HG03039 (cell line): ENCODE data around the gene EYA2.
A peak's percentile ranks its signal among the peaks of the same experiment; 100 is the strongest.

Experiments
- ATAC-seq: cut with Tn5 transposase; IDR thresholded peaks from one replicate; pipeline ENCODE4 v1.9.1; 2021; ENCODE audit warnings: mild to moderate bottlenecking, moderate library complexity; ENCODE audit not compliant: unreplicated experiment

Gene EYA2

DNA sequence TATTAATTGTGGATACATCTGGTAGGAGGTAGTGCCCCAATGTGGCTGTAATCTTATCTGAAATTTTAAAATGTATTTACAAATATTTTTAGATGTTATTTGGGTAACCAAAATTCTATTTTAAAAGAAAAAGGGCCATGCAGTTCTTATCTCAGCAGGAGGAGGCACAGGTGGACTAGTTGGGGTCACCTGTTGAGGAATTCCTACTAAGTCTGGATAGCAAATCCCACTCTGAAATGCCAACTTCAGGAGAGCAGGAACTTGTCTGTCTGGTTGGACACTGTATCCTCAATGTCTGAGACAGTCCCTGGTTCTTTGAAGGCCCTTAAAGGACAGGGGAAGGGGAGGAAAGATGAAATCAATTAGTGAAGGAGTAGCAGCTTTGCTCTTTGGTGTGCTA is 82.6 kb downstream of the EYA2 start:
- no peak for ATAC-seq

GRCh38 chr20:46977909-46978588 is 83.4 kb downstream of the EYA2 start:
- ATAC-seq = no peak

DNA sequence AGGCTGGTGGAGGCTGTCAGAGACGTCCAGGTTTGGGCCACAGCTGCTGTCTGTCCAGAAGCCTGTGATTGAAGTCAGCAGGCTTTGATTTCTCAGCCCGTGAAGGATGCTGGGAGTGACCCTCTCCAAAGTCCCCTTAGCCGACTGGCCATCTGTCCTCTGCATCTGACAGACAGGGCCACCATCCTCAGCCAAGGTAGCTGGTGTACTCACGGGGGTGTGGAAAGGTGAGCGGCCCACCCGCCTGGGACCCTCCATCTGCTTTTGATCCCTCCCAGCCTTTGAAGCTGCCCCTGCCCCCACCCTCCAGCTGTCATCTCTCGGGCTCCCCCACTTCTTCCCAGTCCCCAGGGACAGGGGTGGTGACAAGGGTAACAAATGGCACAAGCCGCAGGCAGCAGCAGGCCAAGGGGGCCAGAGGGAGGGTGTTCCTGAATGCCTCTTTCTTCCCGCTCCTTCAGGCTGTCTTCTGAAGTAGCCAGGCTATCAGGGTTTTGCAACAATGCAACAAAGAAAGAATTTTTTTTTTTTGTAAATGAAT is 84.4 kb downstream of the EYA2 start:
- no peak for ATAC-seq

GRCh38 chr20:46979603-46980241 is 85.1 kb downstream of the EYA2 start:
- no peak for ATAC-seq

DNA sequence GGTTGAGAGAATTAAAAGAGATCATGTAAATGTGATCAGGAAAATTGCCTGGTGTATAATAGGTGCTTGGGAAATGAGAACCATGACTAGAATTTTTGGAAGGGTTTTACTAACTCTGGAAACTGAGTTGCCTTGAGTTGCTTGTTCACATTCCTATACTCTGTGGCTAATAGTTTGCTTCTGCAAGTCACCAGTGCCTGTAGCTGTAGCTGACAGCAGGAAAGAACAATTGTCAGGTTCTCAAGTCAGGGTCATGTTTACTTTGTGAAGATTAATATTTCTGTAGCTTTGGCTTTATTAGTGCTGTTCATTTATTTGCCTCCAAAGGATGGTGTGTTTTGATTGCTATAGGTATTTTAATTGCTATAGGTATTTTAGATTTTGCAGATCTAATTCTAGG is 86.5 kb downstream of the EYA2 start:
- no peak for ATAC-seq

DNA sequence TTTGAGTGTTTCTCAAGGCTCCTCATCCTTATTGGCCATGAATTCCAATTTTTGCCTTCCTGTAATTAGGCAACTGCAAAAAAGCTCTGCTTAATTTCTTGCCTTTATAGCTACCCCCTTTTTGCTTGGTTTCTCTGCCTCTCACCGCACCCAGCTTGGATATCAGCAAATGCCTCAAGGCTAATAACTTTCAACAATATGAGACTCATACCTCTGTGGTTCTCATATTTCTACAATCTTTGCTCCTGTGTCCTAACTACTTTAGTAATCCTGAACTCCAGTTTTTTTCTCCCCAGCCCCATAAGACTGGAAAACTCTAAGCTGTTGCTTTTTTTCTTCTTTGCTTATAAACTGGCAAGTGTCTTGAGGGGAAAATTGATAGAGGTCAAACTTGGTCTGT is 88.8 kb downstream of the EYA2 start:
- ATAC-seq = no peak

- ATAC-seq = no peak
Observed at GRCh38 chr20:46984405-46984804, 89.8 kb downstream of the EYA2 start.

DNA sequence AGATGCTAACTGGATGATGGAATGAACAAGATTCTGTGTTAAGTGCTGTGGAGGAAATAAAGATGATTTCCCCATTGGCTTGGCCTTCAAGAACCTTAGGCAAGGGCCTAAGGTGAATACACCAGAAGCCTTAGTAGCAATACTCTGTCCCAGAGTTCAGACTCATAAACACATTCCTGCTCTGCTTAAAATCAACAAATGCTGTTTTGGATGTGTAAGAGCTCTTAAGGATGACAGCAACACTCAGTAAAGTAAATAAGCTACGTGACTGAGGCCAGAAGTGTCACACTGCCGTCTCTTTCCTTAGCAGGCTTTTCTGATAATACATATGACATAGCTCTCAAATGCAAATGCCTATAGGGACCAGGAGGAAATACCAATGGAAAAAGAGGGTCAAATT is 90.6 kb downstream of the EYA2 start:
- no peak for ATAC-seq

DNA sequence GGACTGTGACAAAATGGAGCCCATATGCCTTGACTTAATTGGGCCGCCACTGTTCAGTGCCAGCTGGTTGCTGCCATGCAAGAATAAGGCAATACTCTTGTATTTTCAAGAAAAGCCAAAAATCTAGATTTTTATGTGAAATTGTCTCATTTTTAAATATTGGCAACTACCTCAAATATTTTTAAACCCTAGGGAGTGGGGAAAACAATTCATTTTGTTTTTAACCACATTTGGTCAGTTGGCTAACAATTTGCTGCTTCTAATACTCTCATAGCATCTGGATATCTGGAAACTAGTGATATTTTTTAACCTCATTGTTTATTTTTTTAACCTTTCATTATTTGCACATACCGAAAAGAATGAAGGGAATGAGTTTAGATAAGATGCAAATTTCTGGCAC is 91.0 kb downstream of the EYA2 start:
- no peak for ATAC-seq

- no peak for ATAC-seq
Observed at GRCh38 chr20:46987001-46987400, 92.4 kb downstream of the EYA2 start.

DNA sequence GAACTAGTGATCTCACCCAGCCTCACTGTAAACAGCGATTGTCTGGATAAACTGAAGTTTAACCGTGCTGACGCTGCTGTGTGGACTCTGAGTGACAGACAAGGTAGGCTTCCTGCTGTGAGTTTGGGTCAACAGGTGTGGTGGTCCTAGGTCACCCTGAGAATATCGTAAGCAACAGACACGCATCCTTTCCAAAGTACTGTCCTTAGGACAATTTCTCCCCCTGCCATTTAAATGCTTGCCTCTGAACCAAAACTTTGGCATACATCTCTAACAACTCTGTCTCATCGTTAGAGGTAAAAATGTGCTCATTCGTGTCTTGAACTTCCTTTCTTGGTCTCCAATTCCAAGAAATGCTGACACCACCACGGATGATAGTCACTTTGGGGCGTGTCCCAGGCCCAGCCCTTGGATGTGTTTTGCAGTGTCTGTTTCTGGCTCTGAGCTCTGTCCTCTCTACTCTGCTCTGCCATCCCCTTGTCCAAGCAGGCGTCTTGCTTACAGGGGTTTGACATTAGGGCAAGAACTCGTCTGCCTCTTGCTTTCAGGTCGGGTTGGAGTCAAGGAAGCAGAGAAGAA is 95.5 kb downstream of the EYA2 start:
- ATAC-seq = no peak

GRCh38 chr20:46990596-46991104 is 96.0 kb downstream of the EYA2 start:
- ATAC-seq = no peak

- ATAC-seq = no peak
Observed at GRCh38 chr20:46991168-46991567, 96.5 kb downstream of the EYA2 start.

GRCh38 chr20:46991880-46992639 is 97.4 kb downstream of the EYA2 start:
- ATAC-seq = no peak

DNA sequence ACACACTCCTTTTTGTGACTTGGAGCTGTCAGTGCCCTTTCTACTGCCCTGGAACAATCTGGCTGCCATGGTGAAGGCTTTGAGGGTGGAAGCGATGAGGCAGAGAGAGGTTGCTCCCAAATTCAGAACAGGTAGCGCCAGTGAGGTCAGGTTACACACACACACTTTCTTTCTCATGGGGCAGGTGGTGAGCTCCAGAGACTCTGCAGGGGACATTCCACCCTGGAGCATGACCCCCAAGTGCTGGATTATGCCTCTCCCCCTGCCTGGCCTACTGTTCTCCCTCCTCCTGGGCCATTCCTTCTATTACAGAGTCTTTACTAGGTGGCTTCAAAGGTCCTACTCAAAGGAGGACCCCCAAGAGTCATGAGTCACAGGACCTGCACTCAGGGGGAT is 98.0 kb downstream of the EYA2 start:
- ATAC-seq = no peak

DNA sequence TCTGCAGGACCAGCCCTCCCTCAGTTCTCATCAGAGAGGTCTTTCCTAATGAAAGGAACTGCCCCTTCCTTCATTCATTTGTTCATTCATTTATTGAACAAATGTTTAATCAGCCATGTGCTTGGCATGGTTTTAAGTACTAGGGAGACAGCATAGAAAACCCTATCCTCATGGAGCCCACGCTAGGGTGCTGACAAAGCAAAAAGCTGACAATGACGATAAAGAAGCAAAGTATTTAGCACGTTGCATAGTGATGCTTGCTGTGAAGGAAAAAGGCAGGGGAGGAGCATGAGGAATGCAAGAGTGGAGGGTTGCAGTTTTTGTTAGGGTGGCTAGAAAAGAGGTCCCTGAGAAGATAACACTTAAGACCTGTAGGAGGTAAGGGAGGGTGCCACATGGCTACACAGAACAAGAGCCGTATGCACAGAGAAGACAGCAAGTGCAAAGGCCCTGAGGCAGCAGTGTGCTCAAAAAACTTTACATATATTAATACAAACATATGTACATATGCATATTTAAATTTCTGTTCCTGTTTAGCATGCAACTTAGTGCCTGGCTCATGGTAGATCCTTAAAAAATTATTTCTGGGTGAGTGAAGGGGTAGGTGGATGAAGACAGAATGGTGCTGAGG is 98.9 kb downstream of the EYA2 start:
- no peak for ATAC-seq

GRCh38 chr20:46994341-46994740 is 99.7 kb downstream of the EYA2 start:
- peak; percentile 80 for ATAC-seq

DNA sequence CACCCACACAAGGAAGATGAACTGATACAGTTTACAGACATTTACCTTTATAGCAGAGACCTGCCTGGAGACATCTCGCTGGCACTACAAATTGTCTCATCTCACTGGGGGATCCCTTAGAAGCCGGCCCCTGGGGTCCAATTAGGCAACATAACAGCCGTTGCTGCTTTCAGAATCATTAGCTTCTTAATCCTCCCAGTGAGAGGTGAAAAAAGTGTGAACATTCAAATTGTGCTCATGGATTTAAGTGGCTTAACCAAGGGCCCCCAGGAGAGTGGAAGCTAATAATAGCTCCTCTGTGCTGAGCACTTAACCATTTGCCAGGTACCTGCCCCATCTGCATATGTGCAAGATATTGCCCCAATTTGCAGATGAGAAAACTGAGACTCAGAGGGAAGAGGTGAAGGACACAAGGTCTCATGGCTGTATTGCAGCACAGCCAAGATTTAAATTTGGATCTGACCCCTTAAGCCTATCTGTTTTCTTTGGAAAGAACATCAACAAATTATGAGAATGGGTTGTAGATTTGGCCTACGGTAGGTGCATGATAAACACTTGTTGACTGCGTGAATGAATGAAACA is 101.0 kb downstream of the EYA2 start:
- no peak for ATAC-seq

DNA sequence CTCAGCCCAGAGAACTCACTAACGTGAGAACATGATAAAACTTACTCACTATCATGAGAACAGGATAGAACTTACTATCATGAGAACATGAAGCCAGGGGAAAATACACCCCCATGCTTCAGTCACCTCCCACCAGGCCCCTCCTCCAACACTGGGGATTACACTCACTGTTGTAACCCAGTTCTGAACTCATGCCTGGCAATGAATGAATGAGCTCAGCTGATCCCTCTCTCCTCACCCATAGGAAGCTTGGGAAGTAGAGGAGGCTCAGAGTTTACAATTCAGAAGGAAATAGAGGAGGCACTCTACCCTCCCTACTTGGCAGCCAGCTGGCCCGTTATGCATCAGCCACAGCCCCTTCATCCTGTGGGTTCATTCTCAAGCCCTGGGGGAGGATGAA is 102.5 kb downstream of the EYA2 start:
- ATAC-seq = no peak

DNA sequence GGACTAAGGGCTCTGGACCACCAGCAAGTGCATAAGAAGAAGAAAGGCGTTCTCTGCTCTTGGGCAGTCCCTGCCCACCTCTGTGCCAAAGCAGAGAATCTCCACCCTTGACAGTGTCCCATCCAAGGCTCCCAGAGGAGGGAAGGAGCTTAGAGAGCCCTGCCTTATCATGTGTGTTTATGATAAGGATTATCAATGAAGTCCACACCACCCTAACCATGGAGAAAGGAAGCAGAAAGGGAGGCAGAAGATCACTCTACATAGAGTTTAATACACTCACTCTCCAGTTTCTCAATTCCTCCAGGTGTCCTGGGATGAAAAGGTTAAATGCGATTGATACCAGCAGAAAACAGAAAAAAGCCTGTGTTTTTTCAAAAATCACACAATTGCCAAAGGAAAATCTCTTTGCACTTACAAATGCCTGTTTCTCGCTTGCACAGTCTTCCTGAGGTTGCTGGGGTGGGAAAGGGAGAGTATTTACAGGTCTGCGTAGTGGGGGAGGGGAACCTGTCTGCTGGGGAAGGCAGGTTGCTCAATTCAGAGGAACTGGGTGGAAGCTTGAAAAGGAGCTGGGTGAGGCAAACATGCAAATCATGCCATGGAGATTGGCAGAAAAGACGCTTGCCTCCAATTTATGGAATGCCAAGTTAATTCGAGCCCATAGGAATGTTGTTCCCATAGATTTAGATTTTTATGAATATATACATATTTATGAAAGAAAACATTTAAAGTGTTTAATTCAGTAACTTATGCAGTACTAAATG is 104.0 kb downstream of the EYA2 start:
- no peak for ATAC-seq
